H1 (cell line): Measurements from ENCODE around the gene FRMD4A. TPM values are rescaled to one million over a fixed set of nuclear protein-coding genes. Genes with fewer than 3 reads are reported as not detected.

Experiments used
- BRCA1 ChIP-seq: IDR thresholded peaks from 2 replicates; pipeline ENCODE4 v1.6.1; 2012; ENCODE audit warnings: low read depth, low read length, improper control_type of control experiment
- CBX8 ChIP-seq: fragments of 300-800, 300-1000 bp; sonication (generic); IDR thresholded peaks from 2 replicates; pipeline ENCODE4 v1.7.1; 2016; ENCODE audit warnings: low read depth, low read length, borderline replicate concordance
- SIX5 ChIP-seq: IDR thresholded peaks from 2 replicates; pipeline ENCODE4 v1.6.1; 2011; ENCODE audit warnings: mild to moderate bottlenecking, low read depth, low read length
- TAF7 ChIP-seq: optimal IDR thresholded peaks from 2 replicates; pipeline ENCODE3; 2011; ENCODE audit warnings: low read depth, mild to moderate bottlenecking, inconsistent platforms, low read length, moderate library complexity, borderline replicate concordance
- polyA plus RNA-seq, 7 experiments: library from polyadenylated mRNA; depleted of rRNA in 3 of 7; stranded (reverse) in 5 of 7; unstranded in 2 of 7; fragments of >200 nt in 5 of 7; fragments of 200-250 nt in 2 of 7; gene quantifications; 1 replicate in 5 of 7; 2 replicates in 1 of 7; 4 replicates in 1 of 7; pipeline versions ENCODE4 v1.2.1 to v1.2.3, GENCODE V29; 2011 to 2013; ENCODE audit warnings: missing spikeins in 2 of 7, mixed read lengths in 2 of 7
- total RNA-seq: library from RNA; stranded (reverse); fragmentation: NEBNext Ultra II Directional; extraction: Animal tissue kit (Norgen Biotek cat#: 25700); gene quantifications from 2 replicates; pipeline ENCODE4 v1.2.1, GENCODE V29; 2021
- TF ChIP-seq, protein P1 (sequence below): fragments of 300-600 bp; sonication (generic); IDR thresholded peaks from 2 replicates; pipeline ENCODE4 v1.7.1; 2012; ENCODE audit warnings: low read length, moderate library complexity, mild to moderate bottlenecking, inconsistent platforms; ENCODE audit not compliant: insufficient replicate concordance

The FRMD4A gene
- total and polyA plus RNA-seq, 2 of the 8 experiments (the other 6 are each of a cell fraction or from before 2014, with no cell fraction given) = 38.6 to 39.6 TPM

DNA sequence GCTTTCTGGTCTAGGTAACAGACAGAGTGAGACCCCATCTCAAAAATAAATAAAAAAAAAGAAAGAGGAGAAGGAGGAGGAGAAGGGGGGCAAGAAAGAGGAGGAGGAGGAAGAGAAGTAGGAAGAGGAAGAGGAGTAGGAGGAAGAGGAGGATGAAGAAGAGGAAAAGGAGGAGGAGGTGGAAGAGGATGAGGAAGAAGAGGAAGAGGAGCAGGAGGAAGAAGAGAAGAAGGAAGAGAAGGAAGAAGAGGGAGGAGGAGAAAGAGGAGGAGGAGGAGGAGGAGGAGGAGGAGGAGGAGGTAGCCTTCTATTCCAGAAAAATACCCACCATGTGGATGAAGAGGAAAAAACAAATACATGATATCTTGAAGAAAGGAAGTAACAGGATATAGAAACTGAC is 172.1 kb downstream of the FRMD4A start (continued):
- TF ChIP-seq, protein P1, sequence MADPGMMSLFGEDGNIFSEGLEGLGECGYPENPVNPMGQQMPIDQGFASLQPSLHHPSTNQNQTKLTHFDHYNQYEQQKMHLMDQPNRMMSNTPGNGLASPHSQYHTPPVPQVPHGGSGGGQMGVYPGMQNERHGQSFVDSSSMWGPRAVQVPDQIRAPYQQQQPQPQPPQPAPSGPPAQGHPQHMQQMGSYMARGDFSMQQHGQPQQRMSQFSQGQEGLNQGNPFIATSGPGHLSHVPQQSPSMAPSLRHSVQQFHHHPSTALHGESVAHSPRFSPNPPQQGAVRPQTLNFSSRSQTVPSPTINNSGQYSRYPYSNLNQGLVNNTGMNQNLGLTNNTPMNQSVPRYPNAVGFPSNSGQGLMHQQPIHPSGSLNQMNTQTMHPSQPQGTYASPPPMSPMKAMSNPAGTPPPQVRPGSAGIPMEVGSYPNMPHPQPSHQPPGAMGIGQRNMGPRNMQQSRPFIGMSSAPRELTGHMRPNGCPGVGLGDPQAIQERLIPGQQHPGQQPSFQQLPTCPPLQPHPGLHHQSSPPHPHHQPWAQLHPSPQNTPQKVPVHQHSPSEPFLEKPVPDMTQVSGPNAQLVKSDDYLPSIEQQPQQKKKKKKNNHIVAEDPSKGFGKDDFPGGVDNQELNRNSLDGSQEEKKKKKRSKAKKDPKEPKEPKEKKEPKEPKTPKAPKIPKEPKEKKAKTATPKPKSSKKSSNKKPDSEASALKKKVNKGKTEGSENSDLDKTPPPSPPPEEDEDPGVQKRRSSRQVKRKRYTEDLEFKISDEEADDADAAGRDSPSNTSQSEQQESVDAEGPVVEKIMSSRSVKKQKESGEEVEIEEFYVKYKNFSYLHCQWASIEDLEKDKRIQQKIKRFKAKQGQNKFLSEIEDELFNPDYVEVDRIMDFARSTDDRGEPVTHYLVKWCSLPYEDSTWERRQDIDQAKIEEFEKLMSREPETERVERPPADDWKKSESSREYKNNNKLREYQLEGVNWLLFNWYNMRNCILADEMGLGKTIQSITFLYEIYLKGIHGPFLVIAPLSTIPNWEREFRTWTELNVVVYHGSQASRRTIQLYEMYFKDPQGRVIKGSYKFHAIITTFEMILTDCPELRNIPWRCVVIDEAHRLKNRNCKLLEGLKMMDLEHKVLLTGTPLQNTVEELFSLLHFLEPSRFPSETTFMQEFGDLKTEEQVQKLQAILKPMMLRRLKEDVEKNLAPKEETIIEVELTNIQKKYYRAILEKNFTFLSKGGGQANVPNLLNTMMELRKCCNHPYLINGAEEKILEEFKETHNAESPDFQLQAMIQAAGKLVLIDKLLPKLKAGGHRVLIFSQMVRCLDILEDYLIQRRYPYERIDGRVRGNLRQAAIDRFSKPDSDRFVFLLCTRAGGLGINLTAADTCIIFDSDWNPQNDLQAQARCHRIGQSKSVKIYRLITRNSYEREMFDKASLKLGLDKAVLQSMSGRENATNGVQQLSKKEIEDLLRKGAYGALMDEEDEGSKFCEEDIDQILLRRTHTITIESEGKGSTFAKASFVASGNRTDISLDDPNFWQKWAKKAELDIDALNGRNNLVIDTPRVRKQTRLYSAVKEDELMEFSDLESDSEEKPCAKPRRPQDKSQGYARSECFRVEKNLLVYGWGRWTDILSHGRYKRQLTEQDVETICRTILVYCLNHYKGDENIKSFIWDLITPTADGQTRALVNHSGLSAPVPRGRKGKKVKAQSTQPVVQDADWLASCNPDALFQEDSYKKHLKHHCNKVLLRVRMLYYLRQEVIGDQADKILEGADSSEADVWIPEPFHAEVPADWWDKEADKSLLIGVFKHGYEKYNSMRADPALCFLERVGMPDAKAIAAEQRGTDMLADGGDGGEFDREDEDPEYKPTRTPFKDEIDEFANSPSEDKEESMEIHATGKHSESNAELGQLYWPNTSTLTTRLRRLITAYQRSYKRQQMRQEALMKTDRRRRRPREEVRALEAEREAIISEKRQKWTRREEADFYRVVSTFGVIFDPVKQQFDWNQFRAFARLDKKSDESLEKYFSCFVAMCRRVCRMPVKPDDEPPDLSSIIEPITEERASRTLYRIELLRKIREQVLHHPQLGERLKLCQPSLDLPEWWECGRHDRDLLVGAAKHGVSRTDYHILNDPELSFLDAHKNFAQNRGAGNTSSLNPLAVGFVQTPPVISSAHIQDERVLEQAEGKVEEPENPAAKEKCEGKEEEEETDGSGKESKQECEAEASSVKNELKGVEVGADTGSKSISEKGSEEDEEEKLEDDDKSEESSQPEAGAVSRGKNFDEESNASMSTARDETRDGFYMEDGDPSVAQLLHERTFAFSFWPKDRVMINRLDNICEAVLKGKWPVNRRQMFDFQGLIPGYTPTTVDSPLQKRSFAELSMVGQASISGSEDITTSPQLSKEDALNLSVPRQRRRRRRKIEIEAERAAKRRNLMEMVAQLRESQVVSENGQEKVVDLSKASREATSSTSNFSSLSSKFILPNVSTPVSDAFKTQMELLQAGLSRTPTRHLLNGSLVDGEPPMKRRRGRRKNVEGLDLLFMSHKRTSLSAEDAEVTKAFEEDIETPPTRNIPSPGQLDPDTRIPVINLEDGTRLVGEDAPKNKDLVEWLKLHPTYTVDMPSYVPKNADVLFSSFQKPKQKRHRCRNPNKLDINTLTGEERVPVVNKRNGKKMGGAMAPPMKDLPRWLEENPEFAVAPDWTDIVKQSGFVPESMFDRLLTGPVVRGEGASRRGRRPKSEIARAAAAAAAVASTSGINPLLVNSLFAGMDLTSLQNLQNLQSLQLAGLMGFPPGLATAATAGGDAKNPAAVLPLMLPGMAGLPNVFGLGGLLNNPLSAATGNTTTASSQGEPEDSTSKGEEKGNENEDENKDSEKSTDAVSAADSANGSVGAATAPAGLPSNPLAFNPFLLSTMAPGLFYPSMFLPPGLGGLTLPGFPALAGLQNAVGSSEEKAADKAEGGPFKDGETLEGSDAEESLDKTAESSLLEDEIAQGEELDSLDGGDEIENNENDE = no peak
- TF ChIP-seq BRCA1 (no peak), CBX8 (no peak), TAF7 (no peak), SIX5 (no peak)
